ENCODE measurements around the gene CFL2.

- TF ChIP-seq ZBTB3 (CRISPR knock-in tag; IDR thresholded peaks at IDR 0.05; ENCODE audit: borderline replicate concordance, low read depth) (no peak), RBM22 (optimal IDR thresholded peaks at IDR 0.05; ENCODE audit: low read length) (no peak)
- TF ChIP-seq, protein P1, sequence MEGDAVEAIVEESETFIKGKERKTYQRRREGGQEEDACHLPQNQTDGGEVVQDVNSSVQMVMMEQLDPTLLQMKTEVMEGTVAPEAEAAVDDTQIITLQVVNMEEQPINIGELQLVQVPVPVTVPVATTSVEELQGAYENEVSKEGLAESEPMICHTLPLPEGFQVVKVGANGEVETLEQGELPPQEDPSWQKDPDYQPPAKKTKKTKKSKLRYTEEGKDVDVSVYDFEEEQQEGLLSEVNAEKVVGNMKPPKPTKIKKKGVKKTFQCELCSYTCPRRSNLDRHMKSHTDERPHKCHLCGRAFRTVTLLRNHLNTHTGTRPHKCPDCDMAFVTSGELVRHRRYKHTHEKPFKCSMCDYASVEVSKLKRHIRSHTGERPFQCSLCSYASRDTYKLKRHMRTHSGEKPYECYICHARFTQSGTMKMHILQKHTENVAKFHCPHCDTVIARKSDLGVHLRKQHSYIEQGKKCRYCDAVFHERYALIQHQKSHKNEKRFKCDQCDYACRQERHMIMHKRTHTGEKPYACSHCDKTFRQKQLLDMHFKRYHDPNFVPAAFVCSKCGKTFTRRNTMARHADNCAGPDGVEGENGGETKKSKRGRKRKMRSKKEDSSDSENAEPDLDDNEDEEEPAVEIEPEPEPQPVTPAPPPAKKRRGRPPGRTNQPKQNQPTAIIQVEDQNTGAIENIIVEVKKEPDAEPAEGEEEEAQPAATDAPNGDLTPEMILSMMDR (CRISPR knock-in tag; IDR thresholded peaks at IDR 0.05): no peak
Observed at GRCh38 chr14:34700622-34701130, 13.7 kb downstream of the CFL2 start.

All from HepG2 (cell line).